SK-N-SH (cell line): ENCODE measurements around the gene MRPS12. TPM values are rescaled to one million over a fixed set of nuclear protein-coding genes. Genes with fewer than 3 reads are reported as not detected.

Source experiments
- CTCF ChIA-PET: fragments of 300-600, 350-600 bp; formaldehyde crosslinking; extraction: SDS; loops from one replicate; lab custom pipeline; 2021; lab: Yijun Ruan, JAX
- POLR2A ChIA-PET: fragments of 350-600 bp; sonication (Branson Sonifier 250); formaldehyde crosslinking; extraction: SDS; loops from one replicate; lab custom pipeline; 2020; ENCODE audit warnings: antibody characterized with exemption, inconsistent platforms; lab: Yijun Ruan, JAX
- DNase-seq: peaks from one replicate; pipeline ENCODE4 v3.0.0; 2012
- H2AFZ ChIP-seq: fragments of 200-600 bp; sonication (generic); 2 replicates; pipeline ENCODE4 v1.8.1; 2016; ENCODE audit warnings: antibody characterized with exemption, mild to moderate bottlenecking, low read depth
- H3F3A ChIP-seq: fragments of 200-600 bp; sonication (generic); replicated peaks from 2 replicates; pipeline ENCODE3; 2016; ENCODE audit warnings: antibody characterized with exemption, mild to moderate bottlenecking; ENCODE audit not compliant: insufficient read depth
- H3K27ac ChIP-seq, 2 experiments: fragments of 200-500 bp in 1 of 2; fragments of 200-600 bp in 1 of 2; sonication (Bioruptor generic) in 1 of 2; sonication (generic), shearing (Covaris generic) in 1 of 2; 2 replicates each; pipeline versions ENCODE4 v1.5.1 to v1.6.1; 2014 to 2016; ENCODE audit warnings: low read depth in 2 of 2, inconsistent platforms in 1 of 2, low read length in 1 of 2, mild to moderate bottlenecking in 1 of 2, mixed read lengths in 1 of 2
- H3K27me3 ChIP-seq: fragments of 200-600 bp; sonication (generic), shearing (Covaris generic); 2 replicates; pipeline ENCODE4 v1.6.1; 2016; ENCODE audit warnings: mixed run types; ENCODE audit not compliant: insufficient read depth
- H3K36me3 ChIP-seq, 2 experiments: fragments of 200-500 bp in 1 of 2; fragments of 200-600 bp in 1 of 2; sonication (Bioruptor generic) in 1 of 2; sonication (generic) in 1 of 2; replicated peaks in 1 of 2; 2 replicates each; pipeline versions ENCODE3 to v1.5.1; 2014 to 2016; ENCODE audit warnings: low read length in 1 of 2, mild to moderate bottlenecking in 1 of 2; ENCODE audit not compliant: insufficient read depth in 2 of 2, control insufficient read depth in 1 of 2
- H3K4me1 ChIP-seq, 2 experiments: fragments of 200-500 bp in 1 of 2; fragments of 200-600 bp in 1 of 2; sonication (Bioruptor generic) in 1 of 2; sonication (generic), shearing (Covaris generic) in 1 of 2; 2 replicates each; pipeline versions ENCODE4 v1.5.1 to v1.6.1; 2014 to 2016; ENCODE audit warnings: low read depth in 1 of 2, low read length in 1 of 2, mixed run types in 1 of 2; ENCODE audit not compliant: insufficient read depth in 2 of 2, control insufficient read depth in 1 of 2
- H3K4me2 ChIP-seq: fragments of 200-600 bp; sonication (generic), shearing (Covaris generic); 2 replicates; pipeline ENCODE4 v1.6.1; 2017; ENCODE audit warnings: mixed run types
- H3K4me3 ChIP-seq, 2 experiments: fragments of 200-500 bp in 1 of 2; fragments of 200-600 bp in 1 of 2; sonication (Bioruptor generic) in 1 of 2; sonication (generic), shearing (Covaris generic) in 1 of 2; 2 replicates each; pipeline versions ENCODE4 v1.5.1 to v1.8.1; 2014 to 2016; ENCODE audit warnings: low read depth in 2 of 2, inconsistent platforms in 1 of 2, low read length in 1 of 2, mild to moderate bottlenecking in 1 of 2, mixed read lengths in 1 of 2, moderate library complexity in 1 of 2
- H3K79me2 ChIP-seq: fragments of 200-600 bp; sonication (generic); 2 replicates; pipeline ENCODE4 v1.8.1; 2017; ENCODE audit warnings: mild to moderate bottlenecking; ENCODE audit not compliant: insufficient read depth
- H3K9ac ChIP-seq: fragments of 200-600 bp; sonication (generic); 2 replicates; pipeline ENCODE4 v1.6.1; 2017; ENCODE audit warnings: mixed run types
- H3K9me2 ChIP-seq: fragments of 200-600 bp; sonication (generic); 2 replicates; pipeline ENCODE4 v1.6.1; 2017; ENCODE audit warnings: mixed run types
- H3K9me3 ChIP-seq: fragments of 200-600 bp; sonication (generic); 2 replicates; pipeline ENCODE4 v1.6.1; 2017; ENCODE audit warnings: mixed run types, mild to moderate bottlenecking, moderate library complexity
- H4K20me1 ChIP-seq: fragments of 200-600 bp; sonication (generic); 2 replicates; pipeline ENCODE4 v1.6.1; 2017; ENCODE audit warnings: mild to moderate bottlenecking, mixed run types; ENCODE audit not compliant: insufficient read depth
- ELF1 ChIP-seq: IDR thresholded peaks from 2 replicates; pipeline ENCODE4 v1.4.0; 2012
- EP300 ChIP-seq, 2 experiments: IDR thresholded peaks; 2 replicates each; pipeline versions ENCODE4 v1.4.0 to v1.6.1; 2012; ENCODE audit warnings: borderline replicate concordance in 1 of 2, low read depth in 1 of 2, low read length in 1 of 2
- EZH2phosphoT487 ChIP-seq: fragments of 200-600 bp; sonication (generic); IDR thresholded peaks from 2 replicates; pipeline ENCODE4 v1.6.1; 2017; ENCODE audit warnings: low read depth, mixed run types, mild to moderate bottlenecking, antibody characterized with exemption, moderate library complexity, borderline replicate concordance
- FOXJ3 ChIP-seq: sonication (generic); formaldehyde crosslinking; IDR thresholded peaks from 2 replicates; pipeline ENCODE4 v1.5.1; 2020; ENCODE audit warnings: mild to moderate bottlenecking, missing genetic modification reagents
- GATA2 ChIP-seq: sonication (generic); formaldehyde crosslinking; IDR thresholded peaks from 2 replicates; pipeline ENCODE4 v1.5.0; 2020; ENCODE audit warnings: mild to moderate bottlenecking, missing genetic modification reagents
- MAX ChIP-seq: IDR thresholded peaks from 2 replicates; pipeline ENCODE4 v1.4.0; 2012; ENCODE audit warnings: low read depth
- MEF2A ChIP-seq: IDR thresholded peaks from 2 replicates; pipeline ENCODE4 v1.4.0; 2012; ENCODE audit warnings: low read depth, borderline replicate concordance
- NFIC ChIP-seq: IDR thresholded peaks from 2 replicates; pipeline ENCODE4 v1.4.0; 2012; ENCODE audit warnings: borderline replicate concordance
- RFX5 ChIP-seq: IDR thresholded peaks from 2 replicates; pipeline ENCODE4 v1.6.1; 2012; ENCODE audit warnings: mild to moderate bottlenecking, improper control_type of control experiment, low read length
- SIN3A ChIP-seq: IDR thresholded peaks from 2 replicates; pipeline ENCODE4 v1.6.1; 2012; ENCODE audit warnings: low read depth, mild to moderate bottlenecking, low read length, moderate library complexity, borderline replicate concordance
- TCF12 ChIP-seq: IDR thresholded peaks from 2 replicates; pipeline ENCODE4 v1.4.0; 2012
- USF1 ChIP-seq: IDR thresholded peaks from 2 replicates; pipeline ENCODE4 v1.4.0; 2012; ENCODE audit warnings: low read depth, borderline replicate concordance
- WGBS: methylation state at CpG from one replicate; pipeline ENCODE4 v1.1.6; 2017; ENCODE audit warnings: low lambda C conversion rate; 5-methylcytosine and 5-hydroxymethylcytosine counted together
- polyA plus RNA-seq, 3 experiments: library from polyadenylated mRNA; depleted of rRNA; stranded (reverse); fragments of >200 nt; gene quantifications; 2 replicates each; pipeline ENCODE4 v1.2.3, GENCODE V29; 2012
- TF ChIP-seq, protein P1 (sequence below): fragments of 200-600 bp; sonication (generic); IDR thresholded peaks from 2 replicates; pipeline ENCODE4 v1.6.1; 2017; ENCODE audit warnings: antibody characterized with exemption, mild to moderate bottlenecking, moderate library complexity

MRPS12 gene
- polyA plus RNA-seq, 1 of the 3 experiments (the other 2 are of a cell fraction): 59.6 TPM

GRCh38 chr19:38888876-38889275 is 41.9 kb upstream of the MRPS12 start:
- Histone ChIP-seq H3K36me3 (peaks cover 0 to 8% of the 10 kb centered on the region in 2 experiments), H3K9ac (no peak overlapping the region), H3K79me2 (no peaks in the 10 kb centered on the region), H3K4me3 (no peak overlapping the region), H3K27me3 (no peaks in the 10 kb centered on the region), H3K4me2 (no peak overlapping the region), H2AFZ (no peak overlapping the region), H3K9me2 (no peaks in the 10 kb centered on the region), H3F3A (no peaks in the 10 kb centered on the region), H3K4me1 (peaks cover 0 to 4% of the 10 kb centered on the region in 2 experiments; a peak in 1 of 4 replicates), H4K20me1 (no peaks in the 10 kb centered on the region), H3K9me3 (no peaks in the 10 kb centered on the region), H3K27ac (no peak overlapping the region)
- 87% methylated on average over 17 of the region's 17 CpGs for WGBS
- ChIA-PET POLR2A (no interaction called here), CTCF (interaction anchor here (1.3 to 4.8 kb wide), 5 partner anchors 8 to 38 kb away, joined by 5 to 39 read pairs (median 19); partner anchors contain the start of gene RINL)
- TF ChIP-seq EZH2phosphoT487 (no peak), TCF12 (no peak), FOXJ3 (CRISPR knock-in tag) (no peak), MAX (no peak), ELF1 (no peak), MEF2A (no peak), RFX5 (no peak), USF1 (no peak), NFIC (no peak), EP300 (IDR thresholded peaks at IDR 0.05; ENCODE audit: borderline replicate concordance in 1 of 2, low read depth in 1 of 2, low read length in 1 of 2) (no peak)
- TF ChIP-seq, protein P1, sequence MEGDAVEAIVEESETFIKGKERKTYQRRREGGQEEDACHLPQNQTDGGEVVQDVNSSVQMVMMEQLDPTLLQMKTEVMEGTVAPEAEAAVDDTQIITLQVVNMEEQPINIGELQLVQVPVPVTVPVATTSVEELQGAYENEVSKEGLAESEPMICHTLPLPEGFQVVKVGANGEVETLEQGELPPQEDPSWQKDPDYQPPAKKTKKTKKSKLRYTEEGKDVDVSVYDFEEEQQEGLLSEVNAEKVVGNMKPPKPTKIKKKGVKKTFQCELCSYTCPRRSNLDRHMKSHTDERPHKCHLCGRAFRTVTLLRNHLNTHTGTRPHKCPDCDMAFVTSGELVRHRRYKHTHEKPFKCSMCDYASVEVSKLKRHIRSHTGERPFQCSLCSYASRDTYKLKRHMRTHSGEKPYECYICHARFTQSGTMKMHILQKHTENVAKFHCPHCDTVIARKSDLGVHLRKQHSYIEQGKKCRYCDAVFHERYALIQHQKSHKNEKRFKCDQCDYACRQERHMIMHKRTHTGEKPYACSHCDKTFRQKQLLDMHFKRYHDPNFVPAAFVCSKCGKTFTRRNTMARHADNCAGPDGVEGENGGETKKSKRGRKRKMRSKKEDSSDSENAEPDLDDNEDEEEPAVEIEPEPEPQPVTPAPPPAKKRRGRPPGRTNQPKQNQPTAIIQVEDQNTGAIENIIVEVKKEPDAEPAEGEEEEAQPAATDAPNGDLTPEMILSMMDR: no peak
- no peak for DNase-seq

GRCh38 chr19:38889803-38890202 is 40.9 kb upstream of the MRPS12 start:
- no peak overlapping the region for H3K4me3 ChIP-seq
- H3K9me3 ChIP-seq: no peaks in the 10 kb centered on the region
- H3K4me1 ChIP-seq: peaks cover 0 to 4% of the 10 kb centered on the region in 2 experiments; a peak in 1 of 4 replicates
- no peak overlapping the region for H3K27ac ChIP-seq
- H4K20me1 ChIP-seq: no peaks in the 10 kb centered on the region
- H3K9me2 ChIP-seq: no peaks in the 10 kb centered on the region
- H3K4me2 ChIP-seq: no peak overlapping the region
- TF ChIP-seq SIN3A (no peak), GATA2 (no peak)
- 89% methylated on average over 8 of the region's 8 CpGs for WGBS
- no peak for DNase-seq
- POLR2A ChIA-PET: no interaction called here
- H2AFZ ChIP-seq: no peak overlapping the region
- H3F3A ChIP-seq: no peaks in the 10 kb centered on the region
- no peaks in the 10 kb centered on the region for H3K27me3 ChIP-seq
- H3K9ac ChIP-seq: no peak overlapping the region
- CTCF ChIA-PET: interaction anchor here (4.8 kb wide), 1 partner anchor 21 kb away, joined by 36 read pairs; no protein-coding TSS in a partner anchor
- H3K79me2 ChIP-seq: no peaks in the 10 kb centered on the region
- peaks cover 0 to 8% of the 10 kb centered on the region in 2 experiments for H3K36me3 ChIP-seq
